ENCODE data around the gene COL28A1.
"Not testable (repeated sequence)": the region's sequence is repeated elsewhere in the genome, so short reads cannot be mapped to it uniquely, and the experiment has no call there.

The COL28A1 gene

GRCh38 chr7:7405461-7405860 lies 130.2 kb downstream of the COL28A1 start:
- no peaks in the 10 kb centered on the region for H3K79me2 ChIP-seq (ENCODE audit: insufficient read depth, low read length)
- no peak overlapping the region for H3K27ac ChIP-seq (ENCODE audit: low read depth, low read length)
- no peaks in the 10 kb centered on the region for H3K9me2 ChIP-seq (replicated peaks; ENCODE audit: insufficient read depth, low read length)
- H2AFZ ChIP-seq (ENCODE audit: low read depth, low read length, severe bottlenecking), result no peak overlapping the region
- no peaks in the 10 kb centered on the region for H3K36me3 ChIP-seq (ENCODE audit: low read length)
- H3K9me3 ChIP-seq (ENCODE audit: insufficient read depth, low read length), result peaks cover 8% of the 10 kb centered on the region; the same call in 1 of the 2 replicates
- H3K27me3 ChIP-seq (ENCODE audit: low read length), result 0 out of 2 replicates have a peak, but pooled peaks cover 4% of the 10 kb centered on the region
- H4K20me1 ChIP-seq (ENCODE audit: low read depth, low read length), result no peaks in the 10 kb centered on the region
- no peak overlapping the region for H3K4me3 ChIP-seq (ENCODE audit: insufficient read depth, low read length, poor library complexity, severe bottlenecking)
- H3K4me2 ChIP-seq (ENCODE audit: low read depth, low read length, poor library complexity, severe bottlenecking), result no peak overlapping the region
- TF ChIP-seq CTCF (IDR thresholded peaks at IDR 0.05; ENCODE audit: insufficient read depth, low read length, poor library complexity, severe bottlenecking), result no peak
- TF ChIP-seq EZH2phosphoT487 (conservative IDR thresholded peaks at IDR 0.05; ENCODE audit: low read length), result no peak
- H3F3A ChIP-seq (ENCODE audit: insufficient read depth), result no peaks in the 10 kb centered on the region
- no peak overlapping the region for H3K9ac ChIP-seq (ENCODE audit: low read length)

GRCh38 chr7:7399707-7400106 lies 136.0 kb downstream of the COL28A1 start:
- Histone ChIP-seq H3K27ac (ENCODE audit: low read depth, low read length) (no peak overlapping the region), H2AFZ (ENCODE audit: low read depth, low read length, severe bottlenecking) (no peak overlapping the region), H4K20me1 (ENCODE audit: low read depth, low read length) (no peaks in the 10 kb centered on the region), H3K9ac (ENCODE audit: low read length) (no peak overlapping the region), H3K36me3 (ENCODE audit: low read length) (no peaks in the 10 kb centered on the region), H3K79me2 (ENCODE audit: insufficient read depth, low read length) (no peaks in the 10 kb centered on the region), H3K4me2 (ENCODE audit: low read depth, low read length, poor library complexity, severe bottlenecking) (no peak overlapping the region), H3K4me3 (ENCODE audit: insufficient read depth, low read length, poor library complexity, severe bottlenecking) (no peak overlapping the region), H3F3A (ENCODE audit: insufficient read depth) (no peaks in the 10 kb centered on the region), H3K9me2 (replicated peaks; ENCODE audit: insufficient read depth, low read length) (no peaks in the 10 kb centered on the region), H3K9me3 (ENCODE audit: insufficient read depth, low read length) (no peaks in the 10 kb centered on the region), H3K27me3 (ENCODE audit: low read length) (no peaks in the 10 kb centered on the region)
- no peak for TF ChIP-seq EZH2phosphoT487 (conservative IDR thresholded peaks at IDR 0.05; ENCODE audit: low read length)
- no peak for TF ChIP-seq CTCF (IDR thresholded peaks at IDR 0.05; ENCODE audit: insufficient read depth, low read length, poor library complexity, severe bottlenecking)

- no peak overlapping the region for H3K27ac ChIP-seq (ENCODE audit: low read depth, low read length)
- H3K79me2 ChIP-seq (ENCODE audit: insufficient read depth, low read length), result no peaks in the 10 kb centered on the region
- H3K9me2 ChIP-seq (replicated peaks; ENCODE audit: insufficient read depth, low read length), result no peaks in the 10 kb centered on the region
- H3K27me3 ChIP-seq (ENCODE audit: low read length), result no peaks in the 10 kb centered on the region
- H3K36me3 ChIP-seq (ENCODE audit: low read length), result no peaks in the 10 kb centered on the region
- H3K4me3 ChIP-seq (ENCODE audit: insufficient read depth, low read length, poor library complexity, severe bottlenecking), result no peak overlapping the region
- no peaks in the 10 kb centered on the region for H4K20me1 ChIP-seq (ENCODE audit: low read depth, low read length)
- no peak overlapping the region for H2AFZ ChIP-seq (ENCODE audit: low read depth, low read length, severe bottlenecking)
- no peaks in the 10 kb centered on the region for H3F3A ChIP-seq (ENCODE audit: insufficient read depth)
- no peak overlapping the region for H3K4me2 ChIP-seq (ENCODE audit: low read depth, low read length, poor library complexity, severe bottlenecking)
- H3K9me3 ChIP-seq (ENCODE audit: insufficient read depth, low read length), result no peaks in the 10 kb centered on the region
- no peak overlapping the region for H3K9ac ChIP-seq (ENCODE audit: low read length)
- TF ChIP-seq CTCF (IDR thresholded peaks at IDR 0.05; ENCODE audit: insufficient read depth, low read length, poor library complexity, severe bottlenecking) (no peak), EZH2phosphoT487 (conservative IDR thresholded peaks at IDR 0.05; ENCODE audit: low read length) (no peak)
These were observed 139.9 kb downstream of the COL28A1 start for GRCh38 chr7:7395785-7396184.

- not testable (repeated sequence) for H3K9ac ChIP-seq (ENCODE audit: low read length); H3K36me3 ChIP-seq (ENCODE audit: low read length); H3K9me2 ChIP-seq (replicated peaks; ENCODE audit: insufficient read depth, low read length); H3F3A ChIP-seq (ENCODE audit: insufficient read depth); H4K20me1 ChIP-seq (ENCODE audit: low read depth, low read length); H3K27me3 ChIP-seq (ENCODE audit: low read length); H3K27ac ChIP-seq (ENCODE audit: low read depth, low read length); H3K4me2 ChIP-seq (ENCODE audit: low read depth, low read length, poor library complexity, severe bottlenecking); H3K9me3 ChIP-seq (ENCODE audit: insufficient read depth, low read length); H3K79me2 ChIP-seq (ENCODE audit: insufficient read depth, low read length); H2AFZ ChIP-seq (ENCODE audit: low read depth, low read length, severe bottlenecking); H3K4me3 ChIP-seq (ENCODE audit: insufficient read depth, low read length, poor library complexity, severe bottlenecking)
These were observed 147.5 kb downstream of the COL28A1 start for GRCh38 chr7:7388164-7388563.

All from SU-DHL-6 (cell line).